ENCODE results near the gene PNLIPRP2. TPM values are rescaled to one million over a fixed set of nuclear protein-coding genes. Genes with fewer than 3 reads are reported as not detected.

The PNLIPRP2 gene
- total RNA-seq, 4 donors from 2014 or later: 0.42 to 4.1 (median 2.4) TPM; not detected in 1

DNA sequence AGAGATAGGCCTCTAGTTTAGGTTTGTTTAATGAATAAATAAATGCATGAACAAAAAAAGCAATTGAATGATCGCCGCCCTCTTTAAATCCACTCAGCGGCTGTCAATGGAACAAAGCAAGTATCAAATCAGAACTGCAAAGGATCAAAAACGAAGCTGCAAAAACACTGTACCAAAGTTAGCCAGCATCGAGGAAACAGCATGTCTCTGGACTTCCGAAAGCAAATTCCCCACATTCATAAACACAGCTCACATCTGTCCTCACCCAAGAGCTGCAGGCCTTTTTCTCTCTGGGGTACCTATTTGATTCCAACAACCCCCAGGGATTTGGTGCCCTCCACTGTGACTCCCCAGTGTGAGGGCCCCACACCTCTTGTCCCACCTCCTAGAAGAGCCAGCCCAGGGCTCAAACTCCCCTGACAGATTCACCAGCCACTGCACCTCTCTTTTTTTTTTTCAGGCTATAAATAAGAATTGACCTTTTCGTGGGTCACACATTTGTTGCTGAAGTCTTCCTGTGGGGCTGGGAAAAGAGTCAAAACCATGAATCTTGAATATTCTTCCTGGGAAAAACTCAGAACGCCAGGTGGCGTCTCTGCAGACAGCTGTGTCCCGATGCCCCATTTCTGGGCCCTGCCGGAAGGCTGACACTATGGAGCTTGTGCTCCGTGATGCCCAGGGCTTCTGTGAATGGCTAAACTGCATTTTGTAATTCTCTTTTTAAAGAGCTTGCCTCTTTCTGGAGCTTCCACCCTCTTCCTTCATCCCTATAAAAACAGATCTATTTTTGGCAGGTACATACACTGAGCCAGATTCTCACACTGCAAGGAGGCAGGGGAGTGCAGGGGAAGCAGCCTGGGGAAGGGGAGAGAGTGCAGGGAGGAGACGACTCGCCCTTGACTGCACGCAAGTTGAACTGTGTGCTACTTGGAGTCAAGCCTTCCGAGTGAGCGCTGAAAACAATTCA is 69.9 kb downstream of the PNLIPRP2 start:
- Histone ChIP-seq H3K4me3 (no peak overlapping the region), H3K36me3 (peaks cover 0 to 11% (median 0%) of the 10 kb centered on the region in 3 donors), H3K27ac (peak overlapping the region in 3 of 4 donors; percentile 28 to 88 (median 83)), H3K9me3 (no peaks in the 10 kb centered on the region), H3K27me3 (no peaks in the 10 kb centered on the region), H3K4me1 (peaks cover 0 to 87% (median 36%) of the 10 kb centered on the region in 4 donors)
- peak in 1 of 2 donors; percentile 56 for DNase-seq (ENCODE audit: low spot score in 2 of 2)
- WGBS, 2 donors: 30 to 41% methylated on average over 17 of the region's 17 CpGs
- TF ChIP-seq EP300 (IDR thresholded peaks at IDR 0.05) (peak in 1 of 2 donors; percentile 28), POLR2A (IDR thresholded peaks at IDR 0.05) (no peak)
- TF ChIP-seq, protein P1, sequence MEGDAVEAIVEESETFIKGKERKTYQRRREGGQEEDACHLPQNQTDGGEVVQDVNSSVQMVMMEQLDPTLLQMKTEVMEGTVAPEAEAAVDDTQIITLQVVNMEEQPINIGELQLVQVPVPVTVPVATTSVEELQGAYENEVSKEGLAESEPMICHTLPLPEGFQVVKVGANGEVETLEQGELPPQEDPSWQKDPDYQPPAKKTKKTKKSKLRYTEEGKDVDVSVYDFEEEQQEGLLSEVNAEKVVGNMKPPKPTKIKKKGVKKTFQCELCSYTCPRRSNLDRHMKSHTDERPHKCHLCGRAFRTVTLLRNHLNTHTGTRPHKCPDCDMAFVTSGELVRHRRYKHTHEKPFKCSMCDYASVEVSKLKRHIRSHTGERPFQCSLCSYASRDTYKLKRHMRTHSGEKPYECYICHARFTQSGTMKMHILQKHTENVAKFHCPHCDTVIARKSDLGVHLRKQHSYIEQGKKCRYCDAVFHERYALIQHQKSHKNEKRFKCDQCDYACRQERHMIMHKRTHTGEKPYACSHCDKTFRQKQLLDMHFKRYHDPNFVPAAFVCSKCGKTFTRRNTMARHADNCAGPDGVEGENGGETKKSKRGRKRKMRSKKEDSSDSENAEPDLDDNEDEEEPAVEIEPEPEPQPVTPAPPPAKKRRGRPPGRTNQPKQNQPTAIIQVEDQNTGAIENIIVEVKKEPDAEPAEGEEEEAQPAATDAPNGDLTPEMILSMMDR (IDR thresholded peaks at IDR 0.05): peak; percentile 34 to 67 (median 57)

DNA sequence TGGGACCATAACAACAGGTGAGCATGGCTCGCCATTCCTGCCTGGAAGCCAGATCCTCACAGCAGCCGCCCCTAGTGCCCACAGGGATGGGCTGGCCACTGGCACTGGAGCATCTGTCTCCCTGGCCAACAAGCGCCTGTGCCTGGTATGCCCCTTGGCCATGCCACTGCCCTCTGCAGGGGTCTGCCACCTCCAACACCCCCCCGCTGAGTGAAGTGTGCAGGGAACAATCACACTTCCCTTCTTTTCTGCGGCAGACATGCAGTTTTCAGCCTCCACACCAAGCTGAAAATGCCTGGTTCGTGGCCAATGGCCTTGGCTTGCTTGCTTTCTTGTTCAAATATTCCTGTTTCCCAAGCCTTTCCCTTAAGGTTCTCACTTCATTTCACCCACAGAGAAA is 70.9 kb downstream of the PNLIPRP2 start:
- DNase-seq (ENCODE audit: low spot score in 2 of 2): peak in 1 of 2 donors; percentile 39
- Histone ChIP-seq H3K4me1 (peaks cover 0 to 85% (median 36%) of the 10 kb centered on the region in 4 donors), H3K27ac (peak overlapping the region in 3 of 4 donors; percentile 37 to 88 (median 83)), H3K4me3 (no peak overlapping the region), H3K27me3 (no peaks in the 10 kb centered on the region), H3K36me3 (peaks cover 0 to 8% (median 0%) of the 10 kb centered on the region in 3 donors), H3K9me3 (no peaks in the 10 kb centered on the region)
- no peak for TF ChIP-seq EP300 (IDR thresholded peaks at IDR 0.05)
- TF ChIP-seq, protein P1 (IDR thresholded peaks at IDR 0.05): no peak
- TF ChIP-seq POLR2A (IDR thresholded peaks at IDR 0.05): no peak
- WGBS, 2 donors: 32 to 51% methylated on average over 5 of the region's 6 CpGs

DNA sequence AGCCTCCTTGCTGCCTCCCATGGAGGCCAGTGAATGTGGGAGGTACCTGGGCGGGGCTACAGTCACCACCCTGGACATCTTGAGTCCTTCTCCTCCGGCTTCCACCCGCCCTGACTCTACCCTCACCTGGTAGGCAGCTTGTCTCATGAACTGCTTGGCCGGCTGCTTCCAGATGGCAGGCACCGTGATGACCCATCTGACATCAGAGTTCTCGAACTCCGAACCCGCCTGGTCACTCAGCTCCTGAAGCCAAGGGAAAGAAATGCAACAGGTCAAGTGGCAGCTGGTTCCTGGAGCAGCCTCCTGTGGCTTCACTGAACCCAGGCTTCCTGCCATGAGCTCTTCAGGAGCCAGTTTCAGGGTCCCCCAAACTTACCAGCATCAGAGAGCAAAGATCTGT is 71.5 kb downstream of the PNLIPRP2 start:
- no peak for DNase-seq (ENCODE audit: low spot score in 2 of 2)

DNA sequence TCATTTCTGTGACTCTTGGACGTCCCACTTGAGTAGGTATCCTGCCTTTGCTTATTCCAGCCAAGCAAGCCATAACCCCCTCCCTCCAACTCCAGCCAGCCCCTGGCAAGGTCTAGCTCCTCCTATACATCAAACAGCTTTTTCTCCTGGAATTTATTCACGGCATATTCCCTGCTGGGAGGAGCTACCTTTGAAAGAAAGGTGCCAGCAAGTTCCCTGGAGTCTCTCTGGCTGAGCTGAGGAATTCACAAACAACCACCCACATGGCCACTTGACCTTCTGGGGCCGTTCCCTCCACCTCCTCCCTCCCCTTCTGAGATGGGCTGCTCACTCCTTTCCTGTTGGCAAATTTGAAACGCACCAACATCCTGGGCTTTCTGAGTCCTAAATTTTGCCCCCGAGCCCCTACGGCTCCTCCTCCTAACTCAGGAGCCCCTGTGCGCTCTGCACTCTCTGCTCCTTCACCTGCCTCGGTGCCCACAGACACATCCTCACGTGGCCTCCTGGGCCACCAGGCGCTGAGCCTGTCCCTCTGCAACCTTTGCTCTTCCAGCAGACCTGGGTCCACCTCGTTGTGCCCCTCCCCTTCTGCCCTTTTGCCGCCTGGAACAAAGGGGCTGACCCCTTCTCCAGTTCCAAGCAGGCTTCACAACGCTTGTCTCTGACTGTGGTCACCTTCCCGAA is 73.6 kb downstream of the PNLIPRP2 start:
- Histone ChIP-seq H3K36me3 (peaks cover 0 to 25% (median 0%) of the 10 kb centered on the region in 3 donors), H3K27ac (peak overlapping the region; percentile 50 to 88 (median 74)), H3K9me3 (no peaks in the 10 kb centered on the region), H3K27me3 (no peaks in the 10 kb centered on the region), H3K4me3 (no peak overlapping the region), H3K4me1 (peaks cover 0 to 70% (median 34%) of the 10 kb centered on the region in 4 donors)
- TF ChIP-seq, protein P1 (IDR thresholded peaks at IDR 0.05): no peak
- TF ChIP-seq EP300 (IDR thresholded peaks at IDR 0.05): no peak
- 42 to 50% methylated on average over 14 of the region's 14 CpGs for WGBS, 2 donors
- DNase-seq (ENCODE audit: low spot score in 2 of 2): no peak

More for the DNA sequence above, 71.5 kb downstream of the PNLIPRP2 start:
- TF ChIP-seq EP300 (IDR thresholded peaks at IDR 0.05): no peak
- TF ChIP-seq, protein P1 (IDR thresholded peaks at IDR 0.05): no peak
- no peak for TF ChIP-seq POLR2A (IDR thresholded peaks at IDR 0.05)
- peaks cover 0 to 10% (median 0%) of the 10 kb centered on the region in 3 donors for H3K36me3 ChIP-seq
- WGBS, 2 donors: 75 to 79% methylated on average over 8 of the region's 8 CpGs
- H3K4me1 ChIP-seq: peaks cover 0 to 79% (median 36%) of the 10 kb centered on the region in 4 donors
- H3K9me3 ChIP-seq: no peaks in the 10 kb centered on the region
- peak overlapping the region in 3 of 4 donors; percentile 37 to 88 (median 83) for H3K27ac ChIP-seq
- H3K27me3 ChIP-seq: no peaks in the 10 kb centered on the region
- no peak overlapping the region for H3K4me3 ChIP-seq

Other genes with a start within 250 kb of the PNLIPRP2 start
- not detected for gene PNLIPRP3, start 193.1 kb upstream of the PNLIPRP2 start, total RNA-seq
- gene PNLIP, start 75.0 kb upstream of the PNLIPRP2 start, total RNA-seq: 10 to 100 TPM in 1 of 4 donors, 1 to 10 TPM in 3; 1.1 to 11.4 (median 2.7) TPM
- 1 to 10 TPM in 1 of 4 donors, under 1 TPM in 1, not detected in 2; 0.66 to 2.4 TPM for gene PNLIPRP1, start 30.0 kb upstream of the PNLIPRP2 start, total RNA-seq
- 100 to 1,000 TPM; 125 to 187 (median 147) TPM for gene HSPA12A, start 121.6 kb downstream of the PNLIPRP2 start, total RNA-seq
- 1 to 10 TPM in 1 of 4 donors, under 1 TPM in 2, not detected in 1; 0.21 to 1.2 (median 0.39) TPM for gene ENO4, start 228.5 kb downstream of the PNLIPRP2 start, total RNA-seq

All from tibial nerve (tissue), 4 donors.